HepG2 (cell line): ENCODE measurements around the gene LCAT. TPM values are rescaled to one million over a fixed set of nuclear protein-coding genes. Genes with fewer than 3 reads are reported as not detected.
A peak's percentile ranks its signal among the peaks of the same experiment; 100 is the strongest.

Experiments used
- CCDC6 ChIP-seq: sonication (generic); formaldehyde crosslinking; IDR thresholded peaks from 2 replicates; pipeline ENCODE4 v1.8.1; 2022; ENCODE audit warnings: mild to moderate bottlenecking, missing genetic modification reagents, moderate library complexity
- ELF4 ChIP-seq: sonication (generic); formaldehyde crosslinking; IDR thresholded peaks from 2 replicates; pipeline ENCODE4 v1.5.0; 2020; ENCODE audit warnings: missing genetic modification reagents, mild to moderate bottlenecking, moderate library complexity, borderline replicate concordance
- KDM5A ChIP-seq: fragments of 200-600 bp; sonication (generic); IDR thresholded peaks from 2 replicates; pipeline ENCODE4 v1.7.0; 2018; ENCODE audit warnings: antibody characterized with exemption, mild to moderate bottlenecking, low read length, borderline replicate concordance
- KDM6A ChIP-seq: IDR thresholded peaks from 2 replicates; pipeline ENCODE4 v1.6.1; 2016; ENCODE audit warnings: low read depth
- ONECUT2 ChIP-seq: sonication (generic); formaldehyde crosslinking; IDR thresholded peaks from 2 replicates; pipeline ENCODE4 v1.4.0; 2020; ENCODE audit warnings: missing genetic modification reagents
- POLR2AphosphoS2 ChIP-seq: IDR thresholded peaks from 2 replicates; pipeline ENCODE4 v1.6.1; 2011; ENCODE audit warnings: low read depth, low read length, improper control_type of control experiment
- RBFOX2 ChIP-seq: fragments of 200-400 bp; formaldehyde crosslinking; IDR thresholded peaks from 2 replicates; pipeline ENCODE4 v1.6.1; 2017; ENCODE audit warnings: low read depth, mild to moderate bottlenecking, low read length
- TIGD3 ChIP-seq: sonication (generic); formaldehyde crosslinking; IDR thresholded peaks from 2 replicates; pipeline ENCODE4 v1.5.1; 2020; ENCODE audit warnings: mild to moderate bottlenecking, missing genetic modification reagents, borderline replicate concordance
- USF2 ChIP-seq, 2 experiments: sonication (generic) in 1 of 2; formaldehyde crosslinking in 1 of 2; IDR thresholded peaks; 2 replicates each; pipeline versions ENCODE4 v1.5.1 to v1.6.1; 2011 to 2020; ENCODE audit warnings: borderline replicate concordance in 1 of 2, low read depth in 1 of 2, low read length in 1 of 2, mild to moderate bottlenecking in 1 of 2, missing genetic modification reagents in 1 of 2, moderate library complexity in 1 of 2
- ZNF331 ChIP-seq: sonication (generic); formaldehyde crosslinking; IDR thresholded peaks from 2 replicates; pipeline ENCODE4 v1.4.0; 2020; ENCODE audit warnings: missing genetic modification reagents
- ZNF431 ChIP-seq: sonication (generic); formaldehyde crosslinking; IDR thresholded peaks from 2 replicates; pipeline ENCODE4 v1.9.0; 2022; ENCODE audit warnings: missing genetic modification reagents, low read depth, mild to moderate bottlenecking, borderline replicate concordance
- polyA plus RNA-seq, 8 experiments: library from polyadenylated mRNA; depleted of rRNA in 3 of 8; stranded (reverse) in 7 of 8; unstranded in 1 of 8; fragments of >200 nt; fragmentation: Illumina TruSeq in 4 of 8; extraction: Trizol in 4 of 8; gene quantifications; 2 replicates each; pipeline versions ENCODE4 v1.2.1 to v1.2.3, GENCODE V29; 2011 to 2016; ENCODE audit warnings: low read depth in 4 of 8, missing spikeins in 1 of 8, mixed read lengths in 1 of 8; ENCODE audit not compliant: insufficient read depth in 1 of 8
- total RNA-seq, 5 experiments: library from RNA; depleted of rRNA; stranded (reverse); fragments of >200 nt; fragmentation: Illumina TruSeq; extraction: Trizol; gene quantifications; 2 replicates each; pipeline ENCODE4 v1.2.3, GENCODE V29; 2016; ENCODE audit warnings: low read depth in 1 of 5
- TF ChIP-seq, protein P1 (sequence below): sonication (generic); formaldehyde crosslinking; IDR thresholded peaks from 2 replicates; pipeline ENCODE4; 2020; ENCODE audit warnings: missing genetic modification reagents, mild to moderate bottlenecking, borderline replicate concordance
- TF ChIP-seq, protein P2 (sequence below): sonication (generic); formaldehyde crosslinking; IDR thresholded peaks from 2 replicates; pipeline ENCODE4 v1.4.0; 2020; ENCODE audit warnings: mild to moderate bottlenecking, low read depth, missing genetic modification reagents
- TF ChIP-seq, protein P3 (sequence below): sonication (generic); formaldehyde crosslinking; conservative IDR thresholded peaks from 2 replicates; pipeline ENCODE4 v1.8.0; 2022; ENCODE audit warnings: mild to moderate bottlenecking, moderate library complexity, missing genetic modification reagents
- TF ChIP-seq, protein P4 (sequence below): sonication (generic); formaldehyde crosslinking; IDR thresholded peaks from 2 replicates; pipeline ENCODE4 v1.5.0; 2020; ENCODE audit warnings: missing genetic modification reagents, mild to moderate bottlenecking, borderline replicate concordance

LCAT gene
- total and polyA plus RNA-seq, 2 of the 13 experiments (the other 11 are each of a cell fraction or from before 2014, with no cell fraction given) = 36.1 to 38.9 TPM

DNA sequence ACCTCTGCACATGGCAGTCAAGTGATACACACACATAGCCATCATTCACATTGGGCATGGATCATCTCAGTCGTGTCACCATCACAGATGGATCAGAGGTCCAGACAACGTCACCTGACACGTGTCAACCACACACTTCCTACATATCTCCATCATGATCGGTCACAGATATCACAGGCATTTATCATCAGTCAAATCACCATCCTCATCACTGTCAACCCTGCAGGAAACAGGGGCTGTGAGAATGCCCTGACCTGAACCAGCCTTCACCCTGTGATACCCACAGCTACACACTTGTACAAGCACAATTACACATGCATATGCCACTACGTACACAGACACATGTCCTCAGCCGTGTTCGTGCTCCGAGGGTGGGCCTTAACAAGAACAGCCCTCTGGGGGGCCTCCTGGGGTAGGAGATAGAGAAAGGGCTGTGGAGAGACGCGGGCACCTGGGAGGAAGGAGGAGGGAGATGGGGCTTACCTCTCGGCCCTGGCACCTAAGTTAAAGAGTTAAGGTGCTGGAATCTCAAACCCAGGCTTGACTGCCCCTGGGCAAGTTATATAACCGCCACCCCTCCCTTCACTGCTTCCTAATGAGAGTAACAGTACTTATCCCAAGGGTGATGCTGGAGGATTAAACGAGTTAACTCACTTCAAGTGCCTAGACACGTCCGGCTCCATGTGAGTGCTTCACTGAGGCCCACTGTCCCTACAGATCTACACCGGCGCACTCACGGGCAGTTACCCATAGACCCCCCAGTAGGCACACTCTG lies 23.4 kb upstream of the LCAT start (continued):
- TF ChIP-seq, protein P1, sequence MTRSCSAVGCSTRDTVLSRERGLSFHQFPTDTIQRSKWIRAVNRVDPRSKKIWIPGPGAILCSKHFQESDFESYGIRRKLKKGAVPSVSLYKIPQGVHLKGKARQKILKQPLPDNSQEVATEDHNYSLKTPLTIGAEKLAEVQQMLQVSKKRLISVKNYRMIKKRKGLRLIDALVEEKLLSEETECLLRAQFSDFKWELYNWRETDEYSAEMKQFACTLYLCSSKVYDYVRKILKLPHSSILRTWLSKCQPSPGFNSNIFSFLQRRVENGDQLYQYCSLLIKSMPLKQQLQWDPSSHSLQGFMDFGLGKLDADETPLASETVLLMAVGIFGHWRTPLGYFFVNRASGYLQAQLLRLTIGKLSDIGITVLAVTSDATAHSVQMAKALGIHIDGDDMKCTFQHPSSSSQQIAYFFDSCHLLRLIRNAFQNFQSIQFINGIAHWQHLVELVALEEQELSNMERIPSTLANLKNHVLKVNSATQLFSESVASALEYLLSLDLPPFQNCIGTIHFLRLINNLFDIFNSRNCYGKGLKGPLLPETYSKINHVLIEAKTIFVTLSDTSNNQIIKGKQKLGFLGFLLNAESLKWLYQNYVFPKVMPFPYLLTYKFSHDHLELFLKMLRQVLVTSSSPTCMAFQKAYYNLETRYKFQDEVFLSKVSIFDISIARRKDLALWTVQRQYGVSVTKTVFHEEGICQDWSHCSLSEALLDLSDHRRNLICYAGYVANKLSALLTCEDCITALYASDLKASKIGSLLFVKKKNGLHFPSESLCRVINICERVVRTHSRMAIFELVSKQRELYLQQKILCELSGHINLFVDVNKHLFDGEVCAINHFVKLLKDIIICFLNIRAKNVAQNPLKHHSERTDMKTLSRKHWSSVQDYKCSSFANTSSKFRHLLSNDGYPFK (CRISPR knock-in tag) = 0 out of 2 replicates have a peak, but pooled peaks have one; percentile 28
- TF ChIP-seq, protein P2, sequence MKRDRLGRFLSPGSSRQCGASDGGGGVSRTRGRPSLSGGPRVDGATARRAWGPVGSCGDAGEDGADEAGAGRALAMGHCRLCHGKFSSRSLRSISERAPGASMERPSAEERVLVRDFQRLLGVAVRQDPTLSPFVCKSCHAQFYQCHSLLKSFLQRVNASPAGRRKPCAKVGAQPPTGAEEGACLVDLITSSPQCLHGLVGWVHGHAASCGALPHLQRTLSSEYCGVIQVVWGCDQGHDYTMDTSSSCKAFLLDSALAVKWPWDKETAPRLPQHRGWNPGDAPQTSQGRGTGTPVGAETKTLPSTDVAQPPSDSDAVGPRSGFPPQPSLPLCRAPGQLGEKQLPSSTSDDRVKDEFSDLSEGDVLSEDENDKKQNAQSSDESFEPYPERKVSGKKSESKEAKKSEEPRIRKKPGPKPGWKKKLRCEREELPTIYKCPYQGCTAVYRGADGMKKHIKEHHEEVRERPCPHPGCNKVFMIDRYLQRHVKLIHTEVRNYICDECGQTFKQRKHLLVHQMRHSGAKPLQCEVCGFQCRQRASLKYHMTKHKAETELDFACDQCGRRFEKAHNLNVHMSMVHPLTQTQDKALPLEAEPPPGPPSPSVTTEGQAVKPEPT (CRISPR knock-in tag) = 0 out of 2 replicates have a peak, but pooled peaks have one; percentile 4
- TF ChIP-seq ONECUT2 (CRISPR knock-in tag) (0 out of 2 replicates have a peak, but pooled peaks have one; percentile 10), TIGD3 (CRISPR knock-in tag) (peak; percentile 37; the same call in 1 of the 2 replicates), KDM5A (no peak; the same call in 1 of the 2 replicates), CCDC6 (CRISPR knock-in tag) (no peak), USF2 (IDR thresholded peaks at IDR 0.05; ENCODE audit: low read depth, low read length) (peak; percentile 30; the same call in 1 of the 2 replicates), USF2 (CRISPR knock-in tag; IDR thresholded peaks at IDR 0.05; ENCODE audit: borderline replicate concordance) (no peak), ELF4 (CRISPR knock-in tag) (no peak), POLR2AphosphoS2 (no peak), KDM6A (CRISPR knock-in tag) (no peak), ZNF431 (CRISPR knock-in tag) (0 out of 2 replicates have a peak, but pooled peaks have one; percentile 45), RBFOX2 (no peak), ZNF331 (CRISPR knock-in tag) (no peak)
- TF ChIP-seq, protein P3, sequence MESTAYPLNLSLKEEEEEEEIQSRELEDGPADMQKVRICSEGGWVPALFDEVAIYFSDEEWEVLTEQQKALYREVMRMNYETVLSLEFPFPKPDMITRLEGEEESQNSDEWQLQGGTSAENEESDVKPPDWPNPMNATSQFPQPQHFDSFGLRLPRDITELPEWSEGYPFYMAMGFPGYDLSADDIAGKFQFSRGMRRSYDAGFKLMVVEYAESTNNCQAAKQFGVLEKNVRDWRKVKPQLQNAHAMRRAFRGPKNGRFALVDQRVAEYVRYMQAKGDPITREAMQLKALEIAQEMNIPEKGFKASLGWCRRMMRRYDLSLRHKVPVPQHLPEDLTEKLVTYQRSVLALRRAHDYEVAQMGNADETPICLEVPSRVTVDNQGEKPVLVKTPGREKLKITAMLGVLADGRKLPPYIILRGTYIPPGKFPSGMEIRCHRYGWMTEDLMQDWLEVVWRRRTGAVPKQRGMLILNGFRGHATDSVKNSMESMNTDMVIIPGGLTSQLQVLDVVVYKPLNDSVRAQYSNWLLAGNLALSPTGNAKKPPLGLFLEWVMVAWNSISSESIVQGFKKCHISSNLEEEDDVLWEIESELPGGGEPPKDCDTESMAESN (CRISPR knock-in tag) = no peak
- TF ChIP-seq, protein P4, sequence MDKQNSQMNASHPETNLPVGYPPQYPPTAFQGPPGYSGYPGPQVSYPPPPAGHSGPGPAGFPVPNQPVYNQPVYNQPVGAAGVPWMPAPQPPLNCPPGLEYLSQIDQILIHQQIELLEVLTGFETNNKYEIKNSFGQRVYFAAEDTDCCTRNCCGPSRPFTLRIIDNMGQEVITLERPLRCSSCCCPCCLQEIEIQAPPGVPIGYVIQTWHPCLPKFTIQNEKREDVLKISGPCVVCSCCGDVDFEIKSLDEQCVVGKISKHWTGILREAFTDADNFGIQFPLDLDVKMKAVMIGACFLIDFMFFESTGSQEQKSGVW = no peak
